C4-2B (cell line): Measurements from ENCODE around the gene ABITRAM.

ENCODE experiments used
- CTCF ChIP-seq: fragments of 450-650 bp; conservative IDR thresholded peaks from 2 replicates; pipeline ENCODE4 v1.5.1; 2017; ENCODE audit warnings: mild to moderate bottlenecking
- ZFX ChIP-seq: fragments of 450-650 bp; IDR thresholded peaks from 2 replicates; pipeline ENCODE4 v1.6.1; 2017

DNA sequence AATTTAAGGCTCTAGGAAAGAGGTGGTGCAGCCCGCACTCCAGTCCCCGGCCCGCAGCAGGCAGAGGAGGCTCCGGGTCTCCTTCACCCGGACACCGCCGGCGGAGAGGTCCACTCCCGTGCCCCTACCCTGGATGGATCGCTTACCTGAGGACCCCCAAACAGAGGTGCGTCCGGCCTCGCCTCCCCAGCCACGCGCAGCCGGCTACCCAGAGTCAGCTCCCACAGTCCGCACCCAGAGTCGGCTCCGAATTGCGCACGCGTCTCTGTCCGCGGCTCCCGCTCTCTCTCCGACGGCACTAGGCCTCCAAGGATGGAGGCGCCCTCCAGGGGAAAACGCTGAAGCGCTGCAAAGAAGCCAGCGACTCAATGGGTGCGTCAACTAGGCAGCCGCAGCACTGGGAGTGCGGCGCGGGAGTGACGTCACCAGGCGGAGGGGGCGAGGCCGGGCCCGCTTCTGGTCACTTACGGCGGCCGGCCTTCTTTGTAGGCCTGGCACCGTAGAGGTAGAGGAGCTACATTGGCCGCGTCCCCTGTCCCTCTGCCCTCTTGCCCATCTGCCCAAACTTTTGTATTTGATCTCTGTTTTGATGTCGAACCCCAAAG is 380 bp upstream of the ABITRAM start, which contains the start of gene ELP1:
- TF ChIP-seq CTCF (peak; percentile 54), ZFX (peak; percentile 68)
